DND-41 (cell line): ENCODE measurements around the gene OGFOD1.

Source experiments
- ATAC-seq: fragments of 200-7000 bp; cut with Tn5 transposase; 3 replicates; pipeline ENCODE4 v1.9.1; 2021; ENCODE audit warnings: low read depth; ENCODE audit not compliant: insufficient read depth
- DNase-seq: peaks from one replicate; pipeline ENCODE4 v3.0.0-alpha.2; 2020
- H2AFZ ChIP-seq: 2 replicates; pipeline ENCODE4 v1.6.0; 2012; ENCODE audit warnings: low read depth, low read length
- H3K27ac ChIP-seq: 2 replicates; pipeline ENCODE4 v1.5.1; 2012; ENCODE audit warnings: low read length, inconsistent platforms
- H3K27me3 ChIP-seq: fragments of 200-600 bp; sonication (generic); 2 replicates; pipeline ENCODE4 v1.6.0; 2012; ENCODE audit warnings: low read length, mild to moderate bottlenecking, inconsistent platforms; ENCODE audit not compliant: insufficient read depth, poor library complexity
- H3K36me3 ChIP-seq: 2 replicates; pipeline ENCODE4 v1.5.1; 2012; ENCODE audit warnings: low read length, inconsistent platforms; ENCODE audit not compliant: insufficient read depth
- H3K4me1 ChIP-seq: 2 replicates; pipeline ENCODE4 v1.5.1; 2012; ENCODE audit warnings: mild to moderate bottlenecking, low read length; ENCODE audit not compliant: insufficient read depth
- H3K4me2 ChIP-seq: 2 replicates; pipeline ENCODE4 v1.6.0; 2012; ENCODE audit warnings: mild to moderate bottlenecking, moderate library complexity, low read length, inconsistent platforms; ENCODE audit not compliant: insufficient read depth
- H3K4me3 ChIP-seq, 2 experiments: fragments of 200-600 bp in 1 of 2; shearing (Covaris generic) in 1 of 2; 2 replicates each; pipeline ENCODE4 v1.5.1; 2012 to 2016; ENCODE audit warnings: inconsistent platforms in 2 of 2, low read length in 2 of 2, mild to moderate bottlenecking in 2 of 2, low read depth in 1 of 2, moderate library complexity in 1 of 2
- H3K79me2 ChIP-seq: 2 replicates; pipeline ENCODE4 v1.6.0; 2012; ENCODE audit warnings: low read length, inconsistent platforms; ENCODE audit not compliant: insufficient read depth
- H3K9ac ChIP-seq: 2 replicates; pipeline ENCODE4 v1.6.0; 2012; ENCODE audit warnings: low read depth, mild to moderate bottlenecking, inconsistent platforms, low read length, moderate library complexity
- H3K9me3 ChIP-seq: 2 replicates; pipeline ENCODE4 v1.5.1; 2012; ENCODE audit warnings: low read length, moderate library complexity, mild to moderate bottlenecking, inconsistent platforms; ENCODE audit not compliant: insufficient read depth, severe bottlenecking
- H4K20me1 ChIP-seq: 2 replicates; pipeline ENCODE4 v1.6.0; 2012; ENCODE audit warnings: low read length; ENCODE audit not compliant: insufficient read depth
- CTCF ChIP-seq: IDR thresholded peaks from 2 replicates; pipeline ENCODE4 v1.5.1; 2012; ENCODE audit warnings: borderline replicate concordance, low read length, moderate library complexity, mild to moderate bottlenecking; ENCODE audit not compliant: poor library complexity, severe bottlenecking; ENCODE audit errors: extremely low read depth
- EZH2 ChIP-seq: IDR thresholded peaks from 3 replicates; pipeline ENCODE4 v1.6.1; 2012; ENCODE audit warnings: borderline replicate concordance, low read depth, mild to moderate bottlenecking, moderate library complexity, low read length, inconsistent platforms; ENCODE audit not compliant: severe bottlenecking

OGFOD1 gene

GRCh38 chr16:56479469-56479868 is 28.1 kb downstream of the OGFOD1 start:
- H3K4me2 ChIP-seq: no peak overlapping the region
- DNase-seq (no peak), ATAC-seq (no peak)
- H3K9ac ChIP-seq: no peak overlapping the region
- H4K20me1 ChIP-seq: no peaks in the 10 kb centered on the region
- H3K9me3 ChIP-seq: no peaks in the 10 kb centered on the region
- peaks cover 63% of the 10 kb centered on the region for H3K36me3 ChIP-seq
- TF ChIP-seq CTCF: no peak
- TF ChIP-seq EZH2: no peak
- H3K4me1 ChIP-seq: no peaks in the 10 kb centered on the region
- no peak overlapping the region for H3K27ac ChIP-seq
- H3K27me3 ChIP-seq: no peaks in the 10 kb centered on the region
- no peaks in the 10 kb centered on the region for H3K79me2 ChIP-seq
- no peak overlapping the region for H3K4me3 ChIP-seq
- H2AFZ ChIP-seq: no peak overlapping the region

- TF ChIP-seq CTCF: no peak
- no peak for TF ChIP-seq EZH2
These were observed 29.6 kb downstream of the OGFOD1 start for GRCh38 chr16:56480776-56481467.

GRCh38 chr16:56481468-56482122 is 30.2 kb downstream of the OGFOD1 start:
- DNase-seq (no peak), ATAC-seq (no peak)
- Histone ChIP-seq H2AFZ (no peak overlapping the region), H3K79me2 (no peaks in the 10 kb centered on the region), H3K9me3 (no peaks in the 10 kb centered on the region), H3K9ac (no peak overlapping the region), H3K4me1 (no peaks in the 10 kb centered on the region), H3K27me3 (no peaks in the 10 kb centered on the region), H3K4me3 (no peak overlapping the region), H3K36me3 (peaks cover 53% of the 10 kb centered on the region), H3K4me2 (no peak overlapping the region), H3K27ac (no peak overlapping the region), H4K20me1 (no peaks in the 10 kb centered on the region)
- TF ChIP-seq EZH2 (no peak), CTCF (no peak)

More at GRCh38 chr16:56480776-56481467, 29.6 kb downstream of the OGFOD1 start:
- Histone ChIP-seq H3K9me3 (no peaks in the 10 kb centered on the region), H3K36me3 (peaks cover 60% of the 10 kb centered on the region), H3K4me3 (no peak overlapping the region), H3K79me2 (no peaks in the 10 kb centered on the region), H4K20me1 (no peaks in the 10 kb centered on the region), H3K4me2 (no peak overlapping the region), H3K27me3 (no peaks in the 10 kb centered on the region), H3K9ac (no peak overlapping the region), H3K27ac (no peak overlapping the region), H3K4me1 (no peaks in the 10 kb centered on the region), H2AFZ (no peak overlapping the region)
- ATAC-seq: no peak
- no peak for DNase-seq
